ENCODE measurements around the gene TMEM131.

Gene TMEM131

GRCh38 chr2:97745474-97746174 lies 250.1 kb downstream of the TMEM131 start:
- Histone ChIP-seq H3K9me3 (ENCODE audit: control insufficient read depth, low read length) (no peaks in the 10 kb centered on the region), H3K27ac (ENCODE audit: insufficient read depth, low read depth, low read length, poor library complexity, severe bottlenecking) (no peak overlapping the region), H3K36me3 (ENCODE audit: control insufficient read depth, insufficient read depth, low read length) (no peaks in the 10 kb centered on the region), H3K4me3 (ENCODE audit: insufficient read depth, low read depth, low read length) (no peak overlapping the region), H3K27me3 (ENCODE audit: control insufficient read depth, insufficient read depth, low read length, poor library complexity, severe bottlenecking) (no peaks in the 10 kb centered on the region), H3K4me1 (ENCODE audit: control insufficient read depth, insufficient read depth, low read length) (peaks cover 10% of the 10 kb centered on the region)
- 93 to 95% methylated on average over 8 to 10 of the region's 10 CpGs for WGBS, 2 experiments

GRCh38 chr2:97743913-97744312 lies 251.8 kb downstream of the TMEM131 start:
- no peaks in the 10 kb centered on the region for H3K36me3 ChIP-seq (ENCODE audit: control insufficient read depth, insufficient read depth, low read length)
- WGBS, 2 experiments = 93 to 94% methylated on average over 6 of the region's 6 CpGs
- no peaks in the 10 kb centered on the region for H3K4me1 ChIP-seq (ENCODE audit: control insufficient read depth, insufficient read depth, low read length)
- no peaks in the 10 kb centered on the region for H3K9me3 ChIP-seq (ENCODE audit: control insufficient read depth, low read length)
- no peak overlapping the region for H3K4me3 ChIP-seq (ENCODE audit: insufficient read depth, low read depth, low read length)
- H3K27ac ChIP-seq (ENCODE audit: insufficient read depth, low read depth, low read length, poor library complexity, severe bottlenecking) = no peak overlapping the region
- no peaks in the 10 kb centered on the region for H3K27me3 ChIP-seq (ENCODE audit: control insufficient read depth, insufficient read depth, low read length, poor library complexity, severe bottlenecking)

DNA sequence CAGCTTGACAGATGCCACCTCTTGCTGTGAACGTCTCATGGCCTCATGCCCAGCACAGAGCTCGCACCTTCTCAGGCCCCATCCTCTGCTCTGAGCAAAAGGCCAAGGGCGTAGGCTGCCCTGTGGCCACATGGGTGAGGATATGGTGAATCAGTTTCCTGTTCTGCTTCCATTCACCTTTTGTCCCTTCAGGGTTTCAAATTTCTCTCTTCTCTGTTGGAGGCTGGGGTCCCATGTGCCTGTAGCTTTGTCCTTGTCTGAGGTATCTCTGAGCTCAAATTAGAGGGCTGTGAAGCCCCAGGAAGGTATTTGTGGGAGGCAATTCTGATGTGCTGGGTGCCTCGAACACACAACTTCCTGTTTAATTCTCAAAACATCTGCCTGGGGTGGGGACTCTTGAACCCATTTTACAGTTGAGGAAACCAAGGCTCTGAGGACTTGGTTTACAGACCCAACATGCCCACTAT lies 253.3 kb downstream of the TMEM131 start:
- 91 to 96% methylated on average over 4 of the region's 4 CpGs for WGBS, 2 experiments
- Histone ChIP-seq H3K9me3 (ENCODE audit: control insufficient read depth, low read length) (no peaks in the 10 kb centered on the region), H3K36me3 (ENCODE audit: control insufficient read depth, insufficient read depth, low read length) (no peaks in the 10 kb centered on the region), H3K4me1 (ENCODE audit: control insufficient read depth, insufficient read depth, low read length) (no peaks in the 10 kb centered on the region), H3K27ac (ENCODE audit: insufficient read depth, low read depth, low read length, poor library complexity, severe bottlenecking) (no peak overlapping the region), H3K4me3 (ENCODE audit: insufficient read depth, low read depth, low read length) (no peak overlapping the region), H3K27me3 (ENCODE audit: control insufficient read depth, insufficient read depth, low read length, poor library complexity, severe bottlenecking) (no peaks in the 10 kb centered on the region)

DNA sequence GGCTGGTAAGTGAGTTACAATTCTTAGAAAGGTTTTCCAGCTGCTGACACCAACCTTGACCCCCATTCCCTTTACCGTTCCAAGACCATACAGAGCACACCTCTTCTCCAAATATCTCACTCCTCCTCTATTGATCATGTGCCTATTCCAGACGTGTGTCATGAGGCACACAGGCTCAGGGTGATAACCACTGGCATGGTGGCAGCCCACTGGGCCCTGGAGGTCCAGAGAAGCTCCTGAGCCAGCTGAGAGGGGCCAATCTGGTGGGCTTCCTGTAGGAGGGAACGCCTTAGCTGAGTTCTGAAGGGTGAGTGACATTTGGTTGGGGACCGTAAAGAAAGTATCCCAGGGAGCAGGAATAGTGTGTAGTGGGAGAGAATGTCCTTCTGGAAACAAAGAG lies 254.1 kb downstream of the TMEM131 start:
- no peak overlapping the region for H3K27ac ChIP-seq (ENCODE audit: insufficient read depth, low read depth, low read length, poor library complexity, severe bottlenecking)
- no peaks in the 10 kb centered on the region for H3K27me3 ChIP-seq (ENCODE audit: control insufficient read depth, insufficient read depth, low read length, poor library complexity, severe bottlenecking)
- H3K4me3 ChIP-seq (ENCODE audit: insufficient read depth, low read depth, low read length) = no peak overlapping the region
- H3K36me3 ChIP-seq (ENCODE audit: control insufficient read depth, insufficient read depth, low read length) = no peaks in the 10 kb centered on the region
- 92 to 96% methylated on average over 4 of the region's 4 CpGs for WGBS, 2 experiments
- H3K9me3 ChIP-seq (ENCODE audit: control insufficient read depth, low read length) = no peaks in the 10 kb centered on the region
- no peaks in the 10 kb centered on the region for H3K4me1 ChIP-seq (ENCODE audit: control insufficient read depth, insufficient read depth, low read length)

DNA sequence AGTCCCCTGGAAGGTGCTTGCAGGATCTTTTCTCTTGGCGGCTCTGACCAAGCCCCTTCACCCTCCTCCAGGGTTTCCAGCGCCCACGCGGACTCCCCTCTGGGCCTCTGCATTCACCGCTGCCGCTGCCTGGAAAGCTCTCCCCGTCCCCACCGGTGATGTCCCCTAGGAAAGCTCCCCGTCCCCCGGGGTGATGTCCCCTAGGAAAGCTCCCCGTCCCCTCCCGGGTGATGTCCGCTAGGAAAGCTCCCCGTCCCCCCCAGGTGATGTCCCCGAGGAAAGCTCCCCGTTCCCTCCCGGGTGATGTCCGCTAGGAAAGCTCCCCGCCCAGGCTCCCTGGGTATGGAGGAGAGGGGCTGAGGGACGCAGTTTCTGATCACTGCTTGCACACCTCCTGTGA lies 254.5 kb downstream of the TMEM131 start:
- Histone ChIP-seq H3K27me3 (ENCODE audit: control insufficient read depth, insufficient read depth, low read length, poor library complexity, severe bottlenecking) (no peaks in the 10 kb centered on the region), H3K36me3 (ENCODE audit: control insufficient read depth, insufficient read depth, low read length) (no peaks in the 10 kb centered on the region), H3K4me3 (ENCODE audit: insufficient read depth, low read depth, low read length) (no peak overlapping the region), H3K4me1 (ENCODE audit: control insufficient read depth, insufficient read depth, low read length) (no peaks in the 10 kb centered on the region), H3K27ac (ENCODE audit: insufficient read depth, low read depth, low read length, poor library complexity, severe bottlenecking) (no peak overlapping the region), H3K9me3 (ENCODE audit: control insufficient read depth, low read length) (no peaks in the 10 kb centered on the region)
- WGBS, 2 experiments = 94 to 95% methylated on average over 20 of the region's 20 CpGs

- Histone ChIP-seq H3K4me1 (ENCODE audit: control insufficient read depth, insufficient read depth, low read length) (no peaks in the 10 kb centered on the region), H3K27me3 (ENCODE audit: control insufficient read depth, insufficient read depth, low read length, poor library complexity, severe bottlenecking) (no peaks in the 10 kb centered on the region), H3K4me3 (ENCODE audit: insufficient read depth, low read depth, low read length) (no peak overlapping the region), H3K27ac (ENCODE audit: insufficient read depth, low read depth, low read length, poor library complexity, severe bottlenecking) (no peak overlapping the region), H3K9me3 (ENCODE audit: control insufficient read depth, low read length) (no peaks in the 10 kb centered on the region), H3K36me3 (ENCODE audit: control insufficient read depth, insufficient read depth, low read length) (no peaks in the 10 kb centered on the region)
- WGBS, 2 experiments = 50 to 52% methylated on average over 19 of the region's 19 CpGs
Observed at GRCh38 chr2:97740590-97741182, 255.1 kb downstream of the TMEM131 start.

- WGBS, 2 experiments = 87 to 88% methylated on average over 5 of the region's 5 CpGs
- Histone ChIP-seq H3K4me1 (ENCODE audit: control insufficient read depth, insufficient read depth, low read length) (no peaks in the 10 kb centered on the region), H3K9me3 (ENCODE audit: control insufficient read depth, low read length) (no peaks in the 10 kb centered on the region), H3K27me3 (ENCODE audit: control insufficient read depth, insufficient read depth, low read length, poor library complexity, severe bottlenecking) (no peaks in the 10 kb centered on the region), H3K4me3 (ENCODE audit: insufficient read depth, low read depth, low read length) (no peak overlapping the region), H3K27ac (ENCODE audit: insufficient read depth, low read depth, low read length, poor library complexity, severe bottlenecking) (no peak overlapping the region), H3K36me3 (ENCODE audit: control insufficient read depth, insufficient read depth, low read length) (no peaks in the 10 kb centered on the region)
Observed at GRCh38 chr2:97739893-97740245, 255.9 kb downstream of the TMEM131 start.

GRCh38 chr2:97739020-97739892 lies 256.5 kb downstream of the TMEM131 start:
- H3K27ac ChIP-seq (ENCODE audit: insufficient read depth, low read depth, low read length, poor library complexity, severe bottlenecking) = no peak overlapping the region
- WGBS, 2 experiments = 91 to 92% methylated on average over 23 of the region's 23 CpGs
- no peaks in the 10 kb centered on the region for H3K4me1 ChIP-seq (ENCODE audit: control insufficient read depth, insufficient read depth, low read length)
- no peaks in the 10 kb centered on the region for H3K27me3 ChIP-seq (ENCODE audit: control insufficient read depth, insufficient read depth, low read length, poor library complexity, severe bottlenecking)
- no peaks in the 10 kb centered on the region for H3K9me3 ChIP-seq (ENCODE audit: control insufficient read depth, low read length)
- H3K4me3 ChIP-seq (ENCODE audit: insufficient read depth, low read depth, low read length) = no peak overlapping the region
- no peaks in the 10 kb centered on the region for H3K36me3 ChIP-seq (ENCODE audit: control insufficient read depth, insufficient read depth, low read length)

DNA sequence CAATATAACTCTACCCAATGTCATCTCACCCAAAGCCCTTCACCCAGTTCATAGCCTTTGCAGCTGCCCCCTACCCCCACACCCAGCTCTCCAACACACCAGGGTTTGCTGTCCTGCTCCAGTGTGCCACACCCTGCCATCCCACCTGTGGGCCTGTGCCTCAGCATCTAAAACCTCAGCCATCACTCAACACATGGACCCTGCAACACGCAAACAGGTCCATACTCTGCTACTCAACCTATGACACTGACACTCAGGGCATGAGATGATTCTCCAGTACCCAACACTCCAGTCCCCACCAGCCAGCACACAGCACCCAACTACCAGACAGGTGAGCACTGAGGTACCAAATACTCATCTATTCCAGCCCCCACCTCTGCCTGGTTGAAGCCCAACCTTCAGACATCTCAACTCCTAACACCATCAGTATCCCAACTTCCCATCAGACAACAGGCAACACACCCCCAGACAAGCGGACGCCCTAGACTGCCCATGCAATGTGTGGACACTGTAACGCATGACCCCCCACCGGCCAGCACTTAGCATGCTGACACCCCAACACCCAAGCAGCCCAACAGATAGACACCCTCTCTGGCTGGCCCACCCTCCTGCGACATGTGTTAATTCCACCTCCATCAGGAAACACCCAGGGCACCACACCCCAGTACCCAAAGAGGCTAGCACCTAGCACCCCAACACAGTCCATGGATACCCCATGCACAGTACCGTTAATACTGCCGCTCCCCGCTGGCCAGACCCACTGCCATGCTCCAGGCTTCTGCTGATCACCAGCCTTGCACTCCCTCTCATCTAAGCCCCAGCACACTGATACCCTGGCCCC lies 257.3 kb downstream of the TMEM131 start:
- H3K4me1 ChIP-seq (ENCODE audit: control insufficient read depth, insufficient read depth, low read length) = no peaks in the 10 kb centered on the region
- WGBS, 2 experiments = 93 to 96% methylated on average over 9 of the region's 9 CpGs
- no peak overlapping the region for H3K27ac ChIP-seq (ENCODE audit: insufficient read depth, low read depth, low read length, poor library complexity, severe bottlenecking)
- H3K36me3 ChIP-seq (ENCODE audit: control insufficient read depth, insufficient read depth, low read length) = no peaks in the 10 kb centered on the region
- no peaks in the 10 kb centered on the region for H3K27me3 ChIP-seq (ENCODE audit: control insufficient read depth, insufficient read depth, low read length, poor library complexity, severe bottlenecking)
- no peak overlapping the region for H3K4me3 ChIP-seq (ENCODE audit: insufficient read depth, low read depth, low read length)
- H3K9me3 ChIP-seq (ENCODE audit: control insufficient read depth, low read length) = no peaks in the 10 kb centered on the region

Measured in ectodermal cell (in vitro differentiated cells).